Measurements from ENCODE around the gene FALEC.

The FALEC gene

DNA sequence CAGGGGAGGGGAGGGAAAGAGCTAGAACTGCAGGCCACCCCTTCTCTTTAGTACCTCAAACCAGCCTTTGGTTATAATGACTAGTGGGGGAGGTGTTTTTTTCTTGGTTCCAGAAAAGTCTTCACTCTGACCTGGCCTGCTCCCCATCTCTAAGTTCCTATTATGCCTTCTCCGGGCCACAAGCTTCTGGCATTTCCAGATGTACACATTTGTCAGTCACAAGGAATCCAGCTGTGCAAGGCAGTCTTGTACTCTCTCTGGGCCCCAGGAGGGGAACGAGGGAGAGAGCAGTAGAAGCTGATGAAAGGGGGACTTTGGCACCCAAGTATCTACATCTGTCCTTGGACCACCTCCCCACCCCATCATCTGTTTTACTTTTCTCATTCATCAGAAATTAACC lies 2.7 kb upstream of the FALEC start:
- DNase-seq = no peak

DNA sequence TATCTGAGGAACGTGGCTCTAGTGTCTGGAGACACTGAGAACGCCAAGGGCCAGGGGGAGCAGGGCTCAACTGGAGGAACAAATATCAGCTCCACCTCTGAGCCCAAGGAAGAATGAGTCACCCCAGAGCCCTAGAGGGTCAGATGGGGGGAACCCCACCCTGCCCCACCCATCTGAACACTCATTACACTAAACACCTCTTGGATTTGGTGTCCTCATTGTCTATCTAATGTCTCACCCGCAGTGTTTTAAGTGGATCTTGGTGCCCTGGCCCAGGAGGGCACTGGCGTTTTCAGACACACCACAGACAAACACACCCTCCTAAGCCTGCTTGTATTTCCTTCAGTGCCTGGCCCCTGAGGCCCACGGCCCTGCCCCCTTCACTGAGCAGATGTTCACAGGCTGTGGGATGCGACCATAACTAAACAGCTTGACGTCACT lies 2.2 kb upstream of the FALEC start:
- no peak for DNase-seq

- DNase-seq = no peak
These were observed 1.3 kb upstream of the FALEC start for GRCh38 chr1:150514260-150514659.

- no peak for DNase-seq
These were observed 632 bp upstream of the FALEC start for GRCh38 chr1:150514913-150515327.

DNA sequence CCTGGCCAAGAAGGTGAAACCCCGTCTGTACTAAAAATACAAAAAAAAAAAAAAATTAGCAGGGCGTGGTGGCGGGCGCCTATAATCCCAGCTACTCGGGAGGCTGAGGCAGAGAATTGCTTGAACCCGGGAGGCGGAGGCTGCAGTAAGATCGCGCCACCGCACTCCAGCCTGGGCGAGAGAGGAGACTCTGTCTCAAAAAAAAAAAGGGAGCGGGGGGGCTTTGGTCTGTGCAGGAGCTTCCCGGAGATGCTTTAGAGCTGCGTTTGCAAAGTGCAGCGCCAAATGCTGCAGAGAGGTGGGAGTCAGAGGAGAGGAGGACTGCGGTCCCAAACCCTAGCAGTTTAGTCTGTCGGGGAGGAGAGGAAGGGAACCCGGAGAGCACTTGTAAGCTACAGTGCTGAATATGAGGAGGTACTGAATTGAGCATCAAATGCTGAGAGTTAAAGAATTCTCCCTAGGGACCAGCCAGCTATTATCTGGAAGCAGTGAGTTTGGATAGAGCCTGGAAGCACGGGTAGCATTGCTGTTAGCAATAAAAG lies 569 bp downstream of the FALEC start:
- DNase-seq = peak; percentile 96

DNA sequence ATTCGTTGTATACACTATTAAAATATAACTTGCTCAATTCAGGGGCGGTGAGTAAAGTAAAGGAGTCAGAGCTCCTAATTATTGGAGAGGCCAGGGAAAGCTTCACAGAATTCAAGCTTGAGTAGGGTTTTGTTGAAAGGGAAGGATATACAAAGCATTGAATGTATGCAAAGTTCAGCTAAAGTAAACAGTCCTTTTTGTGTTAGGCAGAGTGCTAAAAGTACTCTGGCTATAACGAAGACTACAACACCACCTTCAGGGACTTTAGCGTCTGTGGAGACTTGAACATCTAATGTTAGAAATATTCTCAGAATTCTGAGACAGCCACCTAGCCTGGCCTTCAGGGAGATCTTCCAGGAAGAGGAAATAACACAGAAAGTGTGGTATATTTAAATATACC lies 1.1 kb downstream of the FALEC start:
- DNase-seq = peak; percentile 97

DNA sequence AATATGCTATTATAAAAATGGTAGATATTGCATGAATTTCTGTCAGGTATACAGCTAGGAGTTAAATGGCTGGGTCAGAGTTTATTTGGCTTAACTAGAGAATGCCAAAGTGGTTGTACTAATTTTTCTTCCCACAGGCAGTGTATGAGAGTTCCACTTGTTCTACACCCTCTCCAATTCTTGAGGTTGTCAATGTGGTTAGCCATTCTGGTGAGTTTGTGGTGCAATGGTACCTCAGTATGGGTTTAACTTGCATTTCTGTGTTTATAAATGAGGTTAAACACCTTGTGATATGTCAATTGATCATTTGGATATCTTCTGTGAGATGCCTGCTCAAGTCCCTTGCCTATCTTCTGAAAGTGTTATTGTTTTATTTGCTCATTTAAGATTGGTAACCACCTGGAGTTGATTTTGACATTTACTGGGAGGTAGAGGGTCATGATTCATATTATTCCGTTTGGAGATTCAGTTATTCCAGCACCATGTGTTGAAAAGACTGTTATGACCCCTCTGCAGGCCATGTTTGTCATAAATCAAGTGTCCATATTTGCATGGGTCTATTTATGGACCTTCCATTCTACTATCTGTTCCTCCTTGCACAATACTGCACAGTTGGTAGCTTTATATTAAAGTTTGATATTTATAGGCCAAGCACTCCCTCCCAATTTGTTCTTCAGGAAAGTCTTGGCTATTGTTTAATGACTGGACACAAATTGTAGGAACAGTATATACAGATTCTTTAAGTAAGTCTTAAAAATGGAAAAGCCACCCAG lies 5.8 kb downstream of the FALEC start:
- peak; percentile 45 to 70 for DNase-seq

GRCh38 chr1:150525348-150525747 lies 9.8 kb downstream of the FALEC start:
- no peak for DNase-seq

DNA sequence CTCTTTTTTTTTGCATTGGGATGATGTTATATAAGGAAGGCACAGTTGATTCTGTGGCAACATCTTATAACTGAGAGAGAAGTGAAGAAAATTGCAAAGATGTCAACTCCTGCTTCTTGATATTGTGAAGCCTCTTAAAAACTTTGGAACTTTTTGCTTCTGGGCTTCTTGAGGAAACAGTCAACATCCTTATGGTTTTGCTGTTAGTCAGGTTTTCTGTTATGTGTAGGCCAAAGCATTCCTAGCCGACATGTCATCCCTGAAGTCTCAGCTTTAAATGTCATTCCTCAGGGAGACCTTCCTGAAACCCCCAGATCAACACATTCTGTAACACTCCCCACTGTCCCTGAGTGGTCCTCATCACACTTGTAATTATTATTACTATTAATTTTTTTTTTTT lies 12.6 kb downstream of the FALEC start:
- DNase-seq = no peak

DNA sequence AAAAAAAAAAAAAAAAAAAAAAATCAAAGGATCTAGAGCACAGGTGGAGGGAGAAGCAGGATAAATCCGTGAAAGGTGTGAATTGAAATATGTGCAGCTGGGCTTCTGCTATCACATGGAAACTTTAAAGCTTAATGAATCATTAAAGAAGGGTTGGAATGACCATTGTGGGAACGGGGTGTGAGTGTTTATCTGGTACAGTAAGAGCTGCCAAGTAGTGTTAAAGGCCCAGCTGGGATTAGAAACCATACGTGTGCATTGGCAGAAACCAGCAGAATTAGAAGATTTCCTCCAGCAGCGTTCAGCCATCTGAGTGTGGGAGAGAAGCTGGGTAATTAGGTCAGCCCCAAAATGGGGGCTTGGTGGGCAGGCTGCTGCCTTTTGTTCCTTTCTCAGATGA lies 13.5 kb downstream of the FALEC start:
- no peak for DNase-seq

- DNase-seq = no peak
These were observed 15.1 kb downstream of the FALEC start for GRCh38 chr1:150530491-150531159.

- peak in 1 of 2 experiments; percentile 48 for DNase-seq
These were observed 17.3 kb downstream of the FALEC start for GRCh38 chr1:150532860-150533259.

DNA sequence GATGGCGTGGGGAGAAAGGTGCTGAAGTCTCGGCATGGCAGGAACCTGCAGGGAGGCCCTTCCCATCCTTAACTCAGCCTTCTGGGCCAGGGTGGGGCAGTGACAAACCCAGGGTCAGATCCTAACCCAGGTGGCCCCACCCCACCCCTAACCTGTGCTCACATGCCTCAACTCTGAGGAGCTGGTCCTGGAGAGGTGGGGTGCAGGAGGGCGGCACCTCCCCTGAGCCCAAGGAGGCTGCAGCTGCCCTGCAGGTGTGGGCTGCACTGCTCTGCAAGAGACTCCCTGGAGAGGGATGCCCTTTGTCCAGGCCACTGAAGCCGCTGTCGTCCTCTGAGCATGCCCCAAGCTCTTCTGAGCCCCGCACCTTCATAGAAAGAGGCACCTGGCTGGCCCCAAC lies 18.4 kb downstream of the FALEC start:
- no peak for DNase-seq

GRCh38 chr1:150535511-150536287 lies 20.1 kb downstream of the FALEC start:
- no peak for DNase-seq

- no peak for DNase-seq
These were observed 21.5 kb downstream of the FALEC start for GRCh38 chr1:150536836-150537731.

DNA sequence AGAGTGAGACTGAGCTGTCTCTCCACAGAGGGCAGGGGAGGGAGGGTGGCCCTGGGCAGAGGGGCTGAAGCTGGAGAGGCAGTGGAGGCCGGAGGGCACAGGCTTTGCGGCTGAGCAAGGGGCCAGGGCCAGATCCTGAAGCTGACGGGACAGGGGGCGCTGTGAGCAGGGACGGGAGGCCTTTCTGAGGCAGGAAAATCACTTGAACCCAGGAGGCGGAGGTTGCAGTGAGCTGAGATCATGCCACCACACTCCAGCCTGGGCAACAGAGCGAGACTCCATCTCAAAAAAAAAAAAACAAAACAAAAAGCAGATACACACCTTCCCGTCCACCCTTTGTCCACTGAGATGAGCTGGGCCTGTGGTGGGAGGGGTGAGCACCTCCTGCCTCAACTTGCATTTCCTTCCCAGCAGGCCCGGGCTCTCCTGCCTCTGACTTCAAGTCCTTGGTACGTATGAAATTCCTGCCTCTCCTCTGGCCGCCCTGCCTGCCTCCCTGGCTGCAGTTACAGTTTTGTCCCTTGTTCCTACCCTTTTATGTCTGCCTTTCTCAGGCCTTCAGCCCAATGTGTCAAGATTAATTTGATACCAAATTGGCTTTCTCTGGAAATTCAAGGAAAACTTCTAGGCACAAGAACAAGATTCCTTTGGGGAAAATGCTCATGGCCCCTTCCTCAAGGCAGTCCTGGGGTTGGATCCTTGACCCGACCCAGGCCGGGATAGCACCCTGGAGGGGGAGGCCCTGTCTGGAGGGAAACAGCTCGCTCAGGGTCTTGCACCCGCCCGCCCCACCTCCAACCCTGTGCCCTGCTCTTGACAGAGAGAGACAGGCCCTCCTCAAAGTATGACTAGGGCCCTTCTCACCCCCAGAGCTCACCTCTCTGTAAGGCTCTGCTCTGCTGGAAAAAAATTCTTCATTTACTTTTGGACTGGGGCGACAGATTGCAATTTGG lies 22.5 kb downstream of the FALEC start:
- no peak for DNase-seq

DNA sequence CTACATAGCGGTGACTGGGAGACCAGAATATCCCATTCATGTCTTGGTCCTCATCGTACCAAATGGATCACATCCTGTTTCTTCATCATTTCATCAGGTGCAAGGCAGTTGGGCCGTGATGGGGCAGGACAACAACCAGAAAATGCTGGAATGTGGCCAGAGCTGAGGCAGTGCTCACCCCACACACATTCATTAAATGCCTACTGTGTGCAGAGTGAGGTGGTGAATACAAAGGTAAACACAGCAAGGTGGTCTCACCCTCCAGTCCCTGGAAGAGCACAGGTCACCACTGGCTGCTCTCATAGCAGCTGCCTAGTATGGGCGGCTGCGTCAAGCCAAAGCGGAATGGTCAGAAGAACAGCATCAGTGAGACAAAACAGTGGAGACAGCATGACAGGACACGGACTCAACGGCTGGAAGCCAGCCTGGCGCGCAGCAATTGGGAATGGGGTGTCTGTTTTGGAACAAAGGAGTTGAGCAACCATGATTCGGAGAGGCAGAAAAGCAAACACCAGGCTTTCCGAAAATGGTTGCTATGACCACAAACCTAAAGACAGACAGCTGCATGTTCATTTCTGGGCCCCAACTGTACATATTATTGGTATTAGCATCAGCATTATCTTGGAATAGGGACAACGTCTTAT lies 28.1 kb downstream of the FALEC start:
- no peak for DNase-seq

DNA sequence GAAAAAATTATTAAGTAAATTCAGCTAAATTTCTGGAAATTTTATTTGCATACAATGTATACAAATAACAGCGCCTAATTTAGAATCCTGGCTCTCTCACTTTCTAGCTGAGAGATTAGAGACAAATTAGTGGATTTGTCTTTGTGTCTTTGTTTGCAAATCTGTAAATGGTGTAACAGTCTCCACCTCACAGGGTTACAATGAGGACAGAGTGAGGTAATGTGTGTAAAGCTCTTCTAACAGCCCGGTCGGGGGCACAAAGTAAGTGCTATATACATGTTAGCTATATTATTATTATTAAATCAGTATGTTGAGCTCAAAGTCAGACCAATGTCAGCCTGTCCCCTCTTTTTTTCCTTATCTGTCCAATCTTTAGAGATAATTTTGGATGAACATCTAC lies 28.7 kb downstream of the FALEC start:
- no peak for DNase-seq

GRCh38 chr1:150545486-150546032 lies 30.0 kb downstream of the FALEC start:
- no peak for DNase-seq

DNA sequence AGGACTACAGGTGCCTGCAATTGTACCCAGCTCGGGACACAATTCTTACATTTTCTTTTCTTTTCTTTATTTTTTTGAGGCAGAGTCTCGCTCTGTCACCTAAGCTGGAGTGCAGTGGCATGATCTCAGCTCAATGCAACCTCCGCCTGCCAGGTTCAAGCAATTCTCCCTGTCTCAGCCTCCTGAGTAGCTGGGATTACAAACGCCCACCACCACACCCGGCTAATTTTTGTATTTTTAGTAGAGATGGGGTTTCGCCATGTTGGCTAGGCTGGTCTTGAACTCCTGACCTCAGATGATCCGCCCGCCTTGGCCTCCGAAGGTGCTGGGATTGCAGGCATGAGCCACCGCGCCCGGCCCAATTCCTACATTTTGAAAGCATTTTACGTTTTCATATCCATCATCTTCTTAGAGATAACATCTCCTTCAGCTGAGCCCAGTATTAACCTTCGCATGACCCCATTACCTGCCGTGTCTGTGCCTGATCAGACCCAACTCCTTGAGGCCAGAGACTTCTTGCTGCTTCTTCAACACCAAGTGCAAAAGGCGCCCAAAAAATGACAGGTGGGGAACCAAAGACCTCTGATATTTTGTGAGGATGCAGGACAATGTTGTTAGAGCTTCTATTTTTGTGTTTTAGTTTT lies 30.9 kb downstream of the FALEC start:
- no peak for DNase-seq

Data from NCI-H526 (cell line).